Measurements from ENCODE around the gene C6orf163.

DNA sequence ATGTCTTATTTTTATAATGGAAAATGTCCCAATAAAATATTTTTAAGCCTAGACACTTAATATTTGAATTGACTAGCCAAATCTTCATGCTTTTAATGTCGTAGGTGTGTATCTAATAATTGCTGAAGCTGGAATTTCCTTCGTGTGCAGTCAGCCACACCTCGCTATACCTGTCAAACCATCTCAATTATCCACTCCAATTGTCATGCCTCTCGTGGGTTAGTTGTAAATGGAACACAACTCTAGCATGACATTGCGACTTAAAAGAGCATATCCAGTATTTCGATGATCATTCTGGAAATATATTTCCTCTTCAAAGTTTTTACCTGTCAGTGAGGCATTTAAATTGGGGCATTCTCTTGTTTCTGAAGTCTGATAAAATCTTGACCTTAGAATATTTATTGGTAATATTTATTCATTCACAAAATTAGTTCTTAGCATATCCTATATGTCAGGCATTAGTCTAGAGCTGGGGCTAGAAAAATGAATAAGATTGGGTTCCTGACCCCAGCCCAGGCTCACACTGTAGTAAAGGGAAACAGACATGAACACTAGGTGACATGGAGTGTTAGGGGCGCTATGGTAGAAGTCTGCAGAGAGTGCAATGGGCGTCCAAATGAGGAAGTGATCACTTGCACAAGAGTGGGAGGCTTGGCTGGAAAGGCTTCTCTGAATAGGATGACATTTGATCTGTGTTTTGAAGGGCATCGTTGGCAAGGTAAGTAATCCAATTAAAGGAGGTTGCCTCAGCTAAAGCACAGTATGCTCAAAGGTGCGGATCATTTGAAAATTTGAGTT lies 52.2 kb downstream of the C6orf163 start:
- no peak for TF ChIP-seq EZH2 (IDR thresholded peaks at IDR 0.05; ENCODE audit: insufficient read depth, low read length)
- TF ChIP-seq, protein P1, sequence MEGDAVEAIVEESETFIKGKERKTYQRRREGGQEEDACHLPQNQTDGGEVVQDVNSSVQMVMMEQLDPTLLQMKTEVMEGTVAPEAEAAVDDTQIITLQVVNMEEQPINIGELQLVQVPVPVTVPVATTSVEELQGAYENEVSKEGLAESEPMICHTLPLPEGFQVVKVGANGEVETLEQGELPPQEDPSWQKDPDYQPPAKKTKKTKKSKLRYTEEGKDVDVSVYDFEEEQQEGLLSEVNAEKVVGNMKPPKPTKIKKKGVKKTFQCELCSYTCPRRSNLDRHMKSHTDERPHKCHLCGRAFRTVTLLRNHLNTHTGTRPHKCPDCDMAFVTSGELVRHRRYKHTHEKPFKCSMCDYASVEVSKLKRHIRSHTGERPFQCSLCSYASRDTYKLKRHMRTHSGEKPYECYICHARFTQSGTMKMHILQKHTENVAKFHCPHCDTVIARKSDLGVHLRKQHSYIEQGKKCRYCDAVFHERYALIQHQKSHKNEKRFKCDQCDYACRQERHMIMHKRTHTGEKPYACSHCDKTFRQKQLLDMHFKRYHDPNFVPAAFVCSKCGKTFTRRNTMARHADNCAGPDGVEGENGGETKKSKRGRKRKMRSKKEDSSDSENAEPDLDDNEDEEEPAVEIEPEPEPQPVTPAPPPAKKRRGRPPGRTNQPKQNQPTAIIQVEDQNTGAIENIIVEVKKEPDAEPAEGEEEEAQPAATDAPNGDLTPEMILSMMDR (IDR thresholded peaks at IDR 0.05; ENCODE audit: insufficient read depth, low read depth, low read length) = no peak

Measured in astrocyte (in vitro differentiated cells and primary cell).